Measurements from ENCODE around the gene EML5.

GRCh38 chr14:88825503-88825902 is 32.8 kb upstream of the EML5 start:
- TF ChIP-seq CTCF (IDR thresholded peaks at IDR 0.05; ENCODE audit: low read depth, low read length) (no peak), POLR2A (IDR thresholded peaks at IDR 0.05; ENCODE audit: extremely low read depth, insufficient read length) (no peak), MYC (IDR thresholded peaks at IDR 0.05; ENCODE audit: low read depth, low read length) (no peak)
- TF ChIP-seq, protein P1, sequence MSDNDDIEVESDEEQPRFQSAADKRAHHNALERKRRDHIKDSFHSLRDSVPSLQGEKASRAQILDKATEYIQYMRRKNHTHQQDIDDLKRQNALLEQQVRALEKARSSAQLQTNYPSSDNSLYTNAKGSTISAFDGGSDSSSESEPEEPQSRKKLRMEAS (IDR thresholded peaks at IDR 0.05; ENCODE audit: low read depth, low read length), result no peak
